GM11168 (cell line): ENCODE measurements around the gene CD28.

Experiments
- in situ Hi-C: fragments of 300-500 bp; cut with MboI; formaldehyde crosslinking; loops from one replicate; pipeline ENCODE4 v1.12.0; 2022; ENCODE audit warnings: low sequenced_read_pairs; ENCODE audit not compliant: unreplicated experiment

The CD28 gene

GRCh38 chr2:203711399-203711798 lies 5.0 kb downstream of the CD28 start:
- in situ Hi-C loops: no loop called here

GRCh38 chr2:203713381-203713780 lies 6.9 kb downstream of the CD28 start:
- in situ Hi-C loops: no loop called here

DNA sequence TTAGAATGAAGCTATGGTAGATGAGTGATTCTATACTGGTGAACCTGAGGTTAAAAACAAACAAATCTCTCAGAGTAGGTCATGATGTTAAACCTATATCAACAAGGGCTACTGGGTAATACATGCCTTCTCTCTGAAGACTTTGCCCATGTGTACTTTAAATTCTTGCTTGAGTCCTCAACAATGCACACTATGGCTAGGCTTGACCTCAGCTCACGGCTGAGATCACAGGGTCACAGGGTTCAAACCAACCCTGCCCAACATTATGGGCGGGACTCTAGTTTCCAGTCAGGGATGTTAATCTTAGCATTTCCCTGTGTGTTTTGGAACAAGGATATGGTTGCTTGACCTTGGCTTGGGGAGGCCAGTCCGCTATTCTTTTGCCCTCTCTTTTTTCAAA lies 7.7 kb downstream of the CD28 start:
- in situ Hi-C loops: no loop called here

- in situ Hi-C loops: no loop called here
These were observed 9.3 kb downstream of the CD28 start for GRCh38 chr2:203715744-203716143.

DNA sequence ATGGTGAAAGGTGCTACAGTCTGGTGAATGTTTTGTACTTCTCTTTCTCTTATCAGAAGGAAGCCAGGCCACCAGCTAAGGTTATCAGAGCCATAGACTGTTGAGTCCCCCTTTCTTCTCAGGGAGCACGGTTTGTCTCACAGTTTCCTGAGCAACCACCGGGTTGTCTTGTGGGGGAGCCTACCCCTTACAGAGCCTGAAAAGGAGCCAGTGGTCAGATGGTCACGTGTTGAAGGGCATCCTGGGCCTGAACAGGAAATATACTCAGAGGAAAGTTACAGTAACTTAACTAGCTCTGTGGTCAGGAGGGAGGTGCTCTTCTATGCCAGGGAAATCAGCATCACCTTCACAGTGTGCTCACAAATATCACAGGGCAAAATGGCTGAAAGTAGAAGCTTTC lies 11.6 kb downstream of the CD28 start:
- in situ Hi-C loops: no loop called here

- in situ Hi-C loops: no loop called here
These were observed 13.3 kb downstream of the CD28 start for GRCh38 chr2:203719456-203720410.

DNA sequence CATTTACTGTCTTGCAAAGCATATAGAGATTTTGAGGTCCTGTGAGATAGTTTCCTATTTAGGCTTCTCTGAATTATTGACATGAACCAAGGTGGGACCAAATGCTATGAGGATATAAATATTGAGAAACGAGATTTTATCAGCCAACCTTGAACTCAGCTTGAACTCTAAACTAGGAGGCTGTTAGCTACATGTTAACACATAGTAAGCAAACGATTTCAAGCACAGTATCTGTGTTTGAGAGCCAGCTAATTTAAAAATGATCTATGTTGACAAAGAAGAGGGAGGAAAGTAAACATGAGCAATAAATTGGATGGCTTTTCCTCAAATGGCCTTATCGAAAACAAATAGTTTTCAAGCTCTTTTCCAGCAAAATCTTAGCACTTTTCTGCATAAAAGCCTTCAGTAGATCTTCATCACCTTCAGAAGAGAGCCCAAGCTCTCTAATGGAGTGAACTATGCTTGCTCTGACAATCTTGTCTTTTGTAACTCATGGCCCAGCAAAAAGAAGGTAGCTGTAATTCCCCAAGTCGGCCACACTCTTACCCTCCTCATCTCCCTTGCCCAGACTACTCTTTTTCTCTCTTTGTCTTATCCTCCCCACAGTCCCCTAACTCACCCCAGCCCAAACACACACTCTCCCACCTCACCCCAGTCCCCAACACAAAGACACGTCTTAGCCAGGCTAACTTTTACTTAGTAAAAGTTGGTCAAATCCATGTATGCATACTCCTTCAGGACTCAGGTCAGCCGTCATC lies 14.7 kb downstream of the CD28 start:
- in situ Hi-C loops: no loop called here

DNA sequence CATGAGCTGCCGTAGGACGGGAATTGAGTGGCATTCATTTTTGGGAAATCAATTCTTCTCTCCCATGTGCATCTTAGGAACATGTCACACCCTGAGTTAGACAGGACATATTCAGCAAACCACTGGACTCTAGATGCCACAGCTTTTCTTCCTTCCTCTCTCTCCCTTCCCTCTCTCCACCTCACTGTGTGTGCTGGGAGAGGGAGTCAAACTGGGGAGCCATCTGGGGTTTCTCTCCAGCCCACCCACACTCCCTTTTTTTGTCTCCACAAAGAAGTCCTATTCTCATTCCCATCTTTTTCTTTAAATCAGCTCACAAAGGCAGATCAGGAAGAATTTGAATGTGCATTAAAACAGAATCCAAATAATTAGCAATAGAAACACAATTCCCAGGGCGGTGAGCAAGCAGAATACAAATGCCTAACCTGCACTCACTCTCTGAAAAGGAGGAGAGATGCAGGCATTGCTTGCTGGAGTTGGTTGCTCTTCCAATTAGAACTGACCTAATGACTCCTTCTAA lies 15.4 kb downstream of the CD28 start:
- in situ Hi-C loops: no loop called here

GRCh38 chr2:203722411-203722810 lies 16.0 kb downstream of the CD28 start:
- in situ Hi-C loops: no loop called here

DNA sequence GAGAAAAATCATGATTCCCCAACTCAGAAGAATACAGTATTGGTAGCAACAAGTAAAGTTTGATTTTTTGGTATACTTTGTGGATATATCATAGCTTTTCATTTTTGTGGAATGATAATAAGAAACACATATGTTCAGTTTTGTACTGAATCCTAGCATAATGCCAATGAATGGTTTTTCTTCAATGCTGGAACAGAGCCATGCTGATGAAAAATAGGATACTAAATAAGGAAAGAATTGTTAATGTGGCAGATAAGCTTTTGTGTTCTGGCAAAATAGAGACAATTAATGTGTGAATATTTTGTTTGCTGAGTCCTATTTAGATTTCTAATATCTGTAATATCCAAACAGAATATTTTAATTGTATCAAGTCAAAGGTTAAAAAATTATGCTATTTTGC lies 21.9 kb downstream of the CD28 start:
- in situ Hi-C loops: no loop called here

DNA sequence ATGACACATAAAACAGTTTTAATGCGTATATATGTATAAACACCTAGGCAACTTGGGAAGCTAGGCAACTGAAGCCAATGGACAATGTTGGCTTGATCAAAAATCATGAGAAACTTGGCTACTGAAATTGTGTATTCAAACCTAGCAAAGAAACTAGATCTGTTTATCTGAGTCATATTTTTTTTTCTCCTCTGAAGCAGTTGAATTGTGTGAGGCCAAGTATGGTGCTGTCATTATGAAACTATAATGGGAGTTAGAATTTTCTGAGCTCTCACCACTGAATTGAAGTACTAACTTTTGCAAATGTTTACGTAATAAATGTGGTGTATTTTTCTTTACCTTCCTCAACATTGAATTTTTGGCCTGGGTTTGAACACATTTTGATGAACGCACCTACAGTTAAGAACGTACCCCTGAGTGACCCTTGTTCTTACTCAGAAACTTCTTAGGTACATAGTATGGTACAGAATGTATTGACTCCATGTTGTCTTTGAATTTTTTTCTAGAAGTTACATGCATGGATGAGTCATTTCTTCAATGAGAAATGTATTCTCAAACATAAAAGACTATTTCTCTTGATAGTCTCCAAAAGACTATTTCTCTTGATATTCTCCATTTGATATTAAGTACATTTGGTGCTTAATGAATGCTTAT lies 23.8 kb downstream of the CD28 start:
- in situ Hi-C loops: no loop called here

DNA sequence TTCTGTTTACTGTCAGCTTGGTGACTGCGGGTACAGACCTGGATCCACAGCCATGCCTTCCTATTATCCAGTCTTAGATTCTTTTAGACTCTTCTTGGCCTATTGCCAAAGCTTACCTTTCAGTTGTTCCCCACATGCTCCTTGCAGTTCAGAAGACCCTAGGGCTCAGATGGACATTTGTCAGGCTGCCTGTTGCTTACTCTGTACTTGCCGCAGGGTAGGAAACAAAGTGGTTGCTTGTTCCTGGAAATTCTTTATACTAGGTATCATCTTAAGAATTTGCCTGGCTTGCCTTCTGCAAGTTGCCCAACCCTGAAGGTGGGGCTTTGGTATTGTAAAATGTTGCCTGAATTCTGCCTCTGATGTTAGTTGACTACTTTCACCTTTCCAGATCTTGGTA lies 24.4 kb downstream of the CD28 start:
- in situ Hi-C loops: no loop called here

DNA sequence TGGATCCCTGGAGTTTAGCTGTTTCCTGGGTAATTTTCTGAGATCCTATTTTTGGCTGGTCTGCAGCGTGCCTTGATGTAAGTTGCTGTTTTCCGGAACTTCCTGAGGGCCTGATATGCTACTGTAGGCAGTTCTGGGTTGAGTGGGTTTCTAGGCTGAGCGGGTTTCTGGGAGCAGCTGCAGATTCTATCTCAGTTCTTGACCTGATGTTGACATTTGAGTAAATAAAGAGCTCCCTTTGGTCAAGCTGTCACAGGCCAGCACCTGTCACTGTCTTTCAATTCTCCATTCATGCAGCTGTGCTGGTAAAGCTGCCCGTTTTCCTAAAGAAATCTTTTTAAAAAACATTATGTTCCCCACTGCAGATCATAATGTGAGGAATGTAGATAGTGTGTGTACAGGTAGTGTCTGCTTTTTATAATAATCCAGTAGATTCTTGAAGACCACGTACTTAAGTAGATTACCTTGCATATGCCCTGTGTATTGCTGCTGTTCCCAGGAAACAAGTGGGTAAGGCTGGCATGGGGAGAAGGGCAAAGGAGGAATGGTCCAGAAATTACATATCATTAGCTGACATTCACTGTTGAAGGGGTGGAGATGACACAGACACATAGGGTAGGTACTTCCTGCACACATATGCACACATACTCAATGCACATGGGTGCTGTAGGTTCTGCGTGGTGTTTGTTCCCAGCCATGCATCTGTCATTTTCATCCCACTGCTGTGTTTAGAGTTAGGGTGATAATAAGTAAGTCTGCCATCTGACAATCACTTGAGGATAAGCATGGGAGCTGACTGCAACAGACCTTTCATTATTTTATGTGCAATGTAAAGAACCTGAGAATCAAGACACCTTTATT lies 25.9 kb downstream of the CD28 start:
- in situ Hi-C loops: no loop called here

- in situ Hi-C loops: no loop called here
These were observed 26.6 kb downstream of the CD28 start for GRCh38 chr2:203732953-203733510.

GRCh38 chr2:203733684-203734083 lies 27.2 kb downstream of the CD28 start:
- in situ Hi-C loops: no loop called here

DNA sequence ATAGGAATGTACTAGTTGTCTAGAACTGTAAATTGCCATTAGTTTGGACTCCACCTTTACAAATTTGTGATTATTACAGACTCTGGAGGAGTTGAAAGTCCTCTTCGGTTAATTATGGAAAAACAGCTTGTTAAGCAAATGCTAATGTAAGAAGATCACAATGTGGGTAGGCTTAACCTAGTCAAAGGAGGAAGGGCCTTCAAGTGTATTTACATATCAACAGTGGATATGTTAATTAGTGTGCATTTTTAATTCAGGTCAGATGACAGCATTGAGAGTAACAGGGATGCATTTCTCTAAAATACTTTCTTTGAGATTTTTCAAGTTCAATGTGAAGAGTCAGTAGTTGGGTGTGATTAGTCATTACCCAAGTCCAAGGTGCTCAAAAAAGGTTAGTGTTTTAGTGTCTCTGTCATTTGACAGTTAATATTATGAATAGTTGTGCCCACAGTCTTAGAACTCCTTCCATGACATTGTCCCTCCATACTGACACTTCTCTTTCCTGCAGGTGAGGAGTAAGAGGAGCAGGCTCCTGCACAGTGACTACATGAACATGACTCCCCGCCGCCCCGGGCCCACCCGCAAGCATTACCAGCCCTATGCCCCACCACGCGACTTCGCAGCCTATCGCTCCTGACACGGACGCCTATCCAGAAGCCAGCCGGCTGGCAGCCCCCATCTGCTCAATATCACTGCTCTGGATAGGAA lies 28.0 kb downstream of the CD28 start:
- in situ Hi-C loops: no loop called here

GRCh38 chr2:203737360-203737759 lies 30.9 kb downstream of the CD28 start:
- in situ Hi-C loops: no loop called here

DNA sequence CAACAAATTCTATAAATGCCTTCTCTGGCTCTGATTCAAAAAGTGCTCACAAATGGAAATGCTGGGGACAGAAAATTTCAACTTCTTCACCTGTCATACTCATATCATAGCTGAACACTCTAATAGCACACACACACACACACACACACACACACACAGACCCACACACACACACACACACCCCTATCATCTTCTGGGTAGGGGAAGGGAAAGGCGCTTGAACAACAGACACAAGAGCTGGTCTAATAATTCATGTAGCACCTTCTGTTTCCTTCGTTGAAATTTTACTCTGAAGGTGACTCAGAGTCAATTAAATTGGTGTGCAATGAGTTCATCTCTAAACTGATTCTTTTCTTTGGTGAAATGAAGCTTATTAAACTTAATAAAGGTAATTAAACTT lies 32.9 kb downstream of the CD28 start:
- in situ Hi-C loops: no loop called here

- in situ Hi-C loops: no loop called here
These were observed 34.4 kb downstream of the CD28 start for GRCh38 chr2:203740871-203741281.
